ENCODE measurements around the gene RHOD.

RHOD gene

GRCh38 chr11:67020949-67021348 lies 35.7 kb upstream of the RHOD start:
- H3K4me2 ChIP-seq (ENCODE audit: insufficient read depth, low read length, poor library complexity, severe bottlenecking), result no peak overlapping the region

GRCh38 chr11:67022341-67022933 lies 34.2 kb upstream of the RHOD start:
- H3K27ac ChIP-seq (replicated peaks; ENCODE audit: low read length), result no peak overlapping the region
- H3K18ac ChIP-seq (ENCODE audit: low read length), result peak overlapping the region; percentile 59
- no peak overlapping the region for H2BK5ac ChIP-seq (ENCODE audit: low read length)
- no peaks in the 10 kb centered on the region for H3K36me3 ChIP-seq (replicated peaks in 1 of 2; ENCODE audit: control insufficient read depth in 2 of 2, insufficient read depth in 2 of 2, low read length in 2 of 2)
- H3K79me1 ChIP-seq (ENCODE audit: low read depth, low read length), result no peaks in the 10 kb centered on the region
- no peak overlapping the region for H4K8ac ChIP-seq (ENCODE audit: low read depth, low read length)
- H2BK12ac ChIP-seq (ENCODE audit: low read length), result no peak overlapping the region
- peak overlapping the region in 1 of 2 donors; percentile 35 for H3K4me3 ChIP-seq (ENCODE audit: low read length in 2 of 2)
- peak overlapping the region; percentile 16 for H3K9ac ChIP-seq (ENCODE audit: low read depth, low read length, poor library complexity)
- peaks cover 0 to 5% of the 10 kb centered on the region in 2 donors for H3K9me3 ChIP-seq (replicated peaks in 1 of 2; ENCODE audit: control insufficient read depth in 2 of 2, insufficient read depth in 1 of 2, low read depth in 1 of 2, low read length in 2 of 2)
- DNase-seq (ENCODE audit: low spot score), result no peak
- H3K27me3 ChIP-seq (ENCODE audit: control insufficient read depth in 3 of 3, insufficient read depth in 3 of 3, low read depth in 1 of 3, low read length in 3 of 3), result peaks cover 16 to 64% (median 37%) of the 10 kb centered on the region in 3 experiments
- H2BK15ac ChIP-seq (ENCODE audit: low read length), result no peak overlapping the region
- no peak overlapping the region for H2BK120ac ChIP-seq (ENCODE audit: low read depth, low read length)
- H3K4ac ChIP-seq (ENCODE audit: low read length), result no peak overlapping the region
- H3K4me1 ChIP-seq (ENCODE audit: control insufficient read depth in 2 of 2, insufficient read depth in 1 of 2, low read depth in 1 of 2, low read length in 2 of 2), result peaks cover 0 to 7% of the 10 kb centered on the region in 2 donors
- H4K91ac ChIP-seq (ENCODE audit: low read depth, low read length, poor library complexity), result no peak overlapping the region
- peak overlapping the region; percentile 83 for H2AK5ac ChIP-seq (ENCODE audit: low read depth, low read length)
- peak overlapping the region; percentile 82 for H2AFZ ChIP-seq (ENCODE audit: low read length)
- peak overlapping the region; percentile 97 for H3K23ac ChIP-seq (ENCODE audit: low read depth, low read length, poor library complexity)
- peak overlapping the region; percentile 85 for H3K4me2 ChIP-seq (ENCODE audit: insufficient read depth, low read length, poor library complexity, severe bottlenecking)
- peak overlapping the region; percentile 12 for H3K14ac ChIP-seq (ENCODE audit: low read length)
- WGBS, 2 donors (ENCODE audit: extremely low coverage in 2 of 2, insufficient read length in 2 of 2, insufficient replicate concordance in 1 of 2), result no CpG with 5 or more reads among the region's 20 CpGs

More at GRCh38 chr11:67020949-67021348, 35.7 kb upstream of the RHOD start:
- Histone ChIP-seq H3K4me3 (ENCODE audit: low read length in 2 of 2) (no peak overlapping the region), H3K79me1 (ENCODE audit: low read depth, low read length) (no peaks in the 10 kb centered on the region), H4K8ac (ENCODE audit: low read depth, low read length) (no peak overlapping the region), H3K9ac (ENCODE audit: low read depth, low read length, poor library complexity) (no peak overlapping the region), H2BK5ac (ENCODE audit: low read length) (no peak overlapping the region), H3K27me3 (ENCODE audit: control insufficient read depth in 3 of 3, insufficient read depth in 3 of 3, low read depth in 1 of 3, low read length in 3 of 3) (peaks cover 16 to 55% (median 37%) of the 10 kb centered on the region in 3 experiments), H3K4me1 (ENCODE audit: control insufficient read depth in 2 of 2, insufficient read depth in 1 of 2, low read depth in 1 of 2, low read length in 2 of 2) (peaks cover 0 to 7% of the 10 kb centered on the region in 2 donors), H2BK12ac (ENCODE audit: low read length) (no peak overlapping the region), H2AK5ac (ENCODE audit: low read depth, low read length) (no peak overlapping the region), H3K14ac (ENCODE audit: low read length) (no peak overlapping the region), H3K9me3 (replicated peaks in 1 of 2; ENCODE audit: control insufficient read depth in 2 of 2, insufficient read depth in 1 of 2, low read depth in 1 of 2, low read length in 2 of 2) (peaks cover 0 to 5% of the 10 kb centered on the region in 2 donors), H3K36me3 (replicated peaks in 1 of 2; ENCODE audit: control insufficient read depth in 2 of 2, insufficient read depth in 2 of 2, low read length in 2 of 2) (no peaks in the 10 kb centered on the region), H4K91ac (ENCODE audit: low read depth, low read length, poor library complexity) (no peak overlapping the region), H2BK15ac (ENCODE audit: low read length) (no peak overlapping the region), H2BK120ac (ENCODE audit: low read depth, low read length) (no peak overlapping the region), H3K18ac (ENCODE audit: low read length) (no peak overlapping the region), H3K23ac (ENCODE audit: low read depth, low read length, poor library complexity) (no peak overlapping the region), H2AFZ (ENCODE audit: low read length) (no peak overlapping the region), H3K27ac (replicated peaks; ENCODE audit: low read length) (no peak overlapping the region), H3K4ac (ENCODE audit: low read length) (no peak overlapping the region)
- WGBS, 2 donors (ENCODE audit: extremely low coverage in 2 of 2, insufficient read length in 2 of 2, insufficient replicate concordance in 1 of 2), result no CpG with 5 or more reads among the region's 6 CpGs
- no peak for DNase-seq (ENCODE audit: low spot score)

- Histone ChIP-seq H3K4me2 (ENCODE audit: insufficient read depth, low read length, poor library complexity, severe bottlenecking) (peak within 1 kb of the TSS; percentile 85), H3K4ac (ENCODE audit: low read length) (peak within 1 kb of the TSS; percentile 78), H3K18ac (ENCODE audit: low read length) (peak within 1 kb of the TSS; percentile 82), H3K27ac (replicated peaks; ENCODE audit: low read length) (no peak within 1 kb of the TSS), H3K4me1 (ENCODE audit: control insufficient read depth in 2 of 2, insufficient read depth in 1 of 2, low read depth in 1 of 2, low read length in 2 of 2) (peaks cover 2 to 7% of the 10 kb centered on the region in 2 donors), H3K36me3 (replicated peaks in 1 of 2; ENCODE audit: control insufficient read depth in 2 of 2, insufficient read depth in 2 of 2, low read length in 2 of 2) (no peaks in the 10 kb centered on the region), H3K9me3 (replicated peaks in 1 of 2; ENCODE audit: control insufficient read depth in 2 of 2, insufficient read depth in 1 of 2, low read depth in 1 of 2, low read length in 2 of 2) (peaks cover 0 to 8% of the 10 kb centered on the region in 2 donors), H3K9ac (ENCODE audit: low read depth, low read length, poor library complexity) (peak within 1 kb of the TSS; percentile 74), H3K23ac (ENCODE audit: low read depth, low read length, poor library complexity) (peak within 1 kb of the TSS; percentile 97), H2BK120ac (ENCODE audit: low read depth, low read length) (no peak within 1 kb of the TSS), H3K79me1 (ENCODE audit: low read depth, low read length) (no peaks in the 10 kb centered on the region), H2BK12ac (ENCODE audit: low read length) (peak within 1 kb of the TSS; percentile 78), H3K14ac (ENCODE audit: low read length) (peak within 1 kb of the TSS; percentile 85), H2AFZ (ENCODE audit: low read length) (peak within 1 kb of the TSS; percentile 82), H3K27me3 (ENCODE audit: control insufficient read depth in 3 of 3, insufficient read depth in 3 of 3, low read depth in 1 of 3, low read length in 3 of 3) (peaks cover 16 to 70% (median 37%) of the 10 kb centered on the region in 3 experiments), H4K8ac (ENCODE audit: low read depth, low read length) (no peak within 1 kb of the TSS), H2BK15ac (ENCODE audit: low read length) (no peak within 1 kb of the TSS), H2BK5ac (ENCODE audit: low read length) (peak within 1 kb of the TSS; percentile 8), H3K4me3 (ENCODE audit: low read length in 2 of 2) (peak within 1 kb of the TSS; percentile 35 to 76), H2AK5ac (ENCODE audit: low read depth, low read length) (peak within 1 kb of the TSS; percentile 83), H4K91ac (ENCODE audit: low read depth, low read length, poor library complexity) (no peak within 1 kb of the TSS)
- WGBS, 2 donors (ENCODE audit: extremely low coverage in 2 of 2, insufficient read length in 2 of 2, insufficient replicate concordance in 1 of 2), result no CpG with 5 or more reads among the region's 118 CpGs
- peak; percentile 18 for DNase-seq (ENCODE audit: low spot score)
Measured at GRCh38 chr11:67022961-67023956, 33.4 kb upstream of the RHOD start, which contains the start of gene SYT12. SYT12 (plus strand) TSS chr11:67023134; CDS start chr11:67030145, 7,011 bp downstream.
